ENCODE results near the gene OTUD6A.

Gene OTUD6A

GRCh38 chrX:70088751-70089150, 26.5 kb downstream of the OTUD6A start:
- TF ChIP-seq ZC3H10 (CRISPR knock-in tag; IDR thresholded peaks at IDR 0.05) (no peak), ESRRG (CRISPR knock-in tag; IDR thresholded peaks at IDR 0.05) (no peak), GLIS3 (CRISPR knock-in tag; IDR thresholded peaks at IDR 0.05) (no peak), CSRNP3 (CRISPR knock-in tag; IDR thresholded peaks at IDR 0.05) (no peak), TOX (CRISPR knock-in tag; IDR thresholded peaks at IDR 0.05; ENCODE audit: borderline replicate concordance) (no peak), ZNF8 (CRISPR knock-in tag; IDR thresholded peaks at IDR 0.05) (no peak), ZFP3 (CRISPR knock-in tag; IDR thresholded peaks at IDR 0.05) (no peak), ZNF565 (CRISPR knock-in tag; conservative IDR thresholded peaks at IDR 0.05; ENCODE audit: low read depth) (no peak), ZFP30 (CRISPR knock-in tag; IDR thresholded peaks at IDR 0.05) (no peak), ARNTL (CRISPR knock-in tag; IDR thresholded peaks at IDR 0.05; ENCODE audit: borderline replicate concordance, low read depth) (no peak), PPARA (CRISPR knock-in tag; IDR thresholded peaks at IDR 0.05; ENCODE audit: borderline replicate concordance) (no peak), CREB5 (CRISPR knock-in tag; IDR thresholded peaks at IDR 0.05; ENCODE audit: low read depth) (no peak), ZNF70 (CRISPR knock-in tag; IDR thresholded peaks at IDR 0.05) (no peak), OSR1 (CRISPR knock-in tag; IDR thresholded peaks at IDR 0.05) (no peak), TCF4 (CRISPR knock-in tag; IDR thresholded peaks at IDR 0.05; ENCODE audit: borderline replicate concordance) (no peak), RARB (CRISPR knock-in tag; IDR thresholded peaks at IDR 0.05) (no peak)

GRCh38 chrX:70089604-70090297, 27.5 kb downstream of the OTUD6A start:
- peak; percentile 42 for ATAC-seq
- no peak for TF ChIP-seq PATZ1 (CRISPR knock-in tag; IDR thresholded peaks at IDR 0.05; ENCODE audit: borderline replicate concordance)
- no peak for TF ChIP-seq TCF4 (CRISPR knock-in tag; IDR thresholded peaks at IDR 0.05; ENCODE audit: borderline replicate concordance)
- no peak for TF ChIP-seq ZNF565 (CRISPR knock-in tag; conservative IDR thresholded peaks at IDR 0.05; ENCODE audit: low read depth)
- TF ChIP-seq CREB5 (CRISPR knock-in tag; IDR thresholded peaks at IDR 0.05; ENCODE audit: low read depth) = no peak
- TF ChIP-seq ZFP3 (CRISPR knock-in tag; IDR thresholded peaks at IDR 0.05) = no peak
- no peak for TF ChIP-seq ZNF8 (CRISPR knock-in tag; IDR thresholded peaks at IDR 0.05)
- no peak for TF ChIP-seq RARB (CRISPR knock-in tag; IDR thresholded peaks at IDR 0.05)
- no peak for TF ChIP-seq ISL1 (CRISPR knock-in tag; IDR thresholded peaks at IDR 0.05)
- TF ChIP-seq TOX (CRISPR knock-in tag; IDR thresholded peaks at IDR 0.05; ENCODE audit: borderline replicate concordance) = no peak
- no peak for TF ChIP-seq ZC3H10 (CRISPR knock-in tag; IDR thresholded peaks at IDR 0.05)

More at GRCh38 chrX:70088751-70089150, 26.5 kb downstream of the OTUD6A start:
- peak; percentile 14 for ATAC-seq

DNA sequence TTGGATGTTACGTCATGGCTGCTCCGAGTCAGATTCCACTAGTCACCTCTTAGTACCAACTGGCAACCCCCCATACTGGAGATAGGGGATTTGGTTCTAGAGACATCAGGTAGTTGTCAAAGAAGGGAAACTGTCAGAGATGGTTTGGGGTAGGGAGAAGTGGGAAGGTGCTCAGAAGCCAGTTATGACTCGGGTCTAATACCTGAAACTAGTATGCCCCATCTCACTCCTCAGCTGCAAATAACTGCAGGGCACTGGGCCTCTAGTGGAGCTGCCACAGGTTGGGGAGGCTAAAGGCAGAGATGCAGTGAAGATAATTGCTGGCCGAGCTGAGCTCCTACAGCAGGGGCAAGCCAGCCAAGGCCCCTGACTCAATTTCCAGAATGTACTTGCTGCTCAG, 30.0 kb downstream of the OTUD6A start:
- TF ChIP-seq ZNF70 (CRISPR knock-in tag; IDR thresholded peaks at IDR 0.05) (no peak), ZNF8 (CRISPR knock-in tag; IDR thresholded peaks at IDR 0.05) (no peak), POU6F1 (CRISPR knock-in tag; IDR thresholded peaks at IDR 0.05; ENCODE audit: borderline replicate concordance, low read depth) (no peak), CREB5 (CRISPR knock-in tag; IDR thresholded peaks at IDR 0.05; ENCODE audit: low read depth) (no peak), SNAI2 (CRISPR knock-in tag; IDR thresholded peaks at IDR 0.05) (no peak), ZC3H10 (CRISPR knock-in tag; IDR thresholded peaks at IDR 0.05) (no peak)
- ATAC-seq = no peak
